Cardiac septum (tissue), 1 donor: ENCODE measurements around the gene SOX8. TPM values are rescaled to one million over a fixed set of nuclear protein-coding genes. Genes with fewer than 3 reads are reported as not detected.

Experiments used
- DNase-seq: peaks from one replicate; pipeline ENCODE4 v3.0.0-alpha.2; 2020; ENCODE audit warnings: low spot score
- intact Hi-C: fragments of 100-400 bp; cut with DNase I; formaldehyde crosslinking; loops from one replicate; pipeline ENCODE4 v1.14.0; 2022
- total RNA-seq: library from RNA; stranded (reverse); fragmentation: NEBNext Ultra II Directional; extraction: Animal tissue kit (Norgen Biotek cat#: 25700); gene quantifications from one replicate; pipeline ENCODE4 v1.2.1, GENCODE V29; 2021
- donor health status: DM: no; HTN: no; CAD: no.

SOX8 gene
- total RNA-seq, 1 donor from 2014 or later = 1.8 TPM

- intact Hi-C loops = no loop called here
- DNase-seq = no peak
These were observed 2.6 kb downstream of the SOX8 start for GRCh38 chr16:984121-984694.

DNA sequence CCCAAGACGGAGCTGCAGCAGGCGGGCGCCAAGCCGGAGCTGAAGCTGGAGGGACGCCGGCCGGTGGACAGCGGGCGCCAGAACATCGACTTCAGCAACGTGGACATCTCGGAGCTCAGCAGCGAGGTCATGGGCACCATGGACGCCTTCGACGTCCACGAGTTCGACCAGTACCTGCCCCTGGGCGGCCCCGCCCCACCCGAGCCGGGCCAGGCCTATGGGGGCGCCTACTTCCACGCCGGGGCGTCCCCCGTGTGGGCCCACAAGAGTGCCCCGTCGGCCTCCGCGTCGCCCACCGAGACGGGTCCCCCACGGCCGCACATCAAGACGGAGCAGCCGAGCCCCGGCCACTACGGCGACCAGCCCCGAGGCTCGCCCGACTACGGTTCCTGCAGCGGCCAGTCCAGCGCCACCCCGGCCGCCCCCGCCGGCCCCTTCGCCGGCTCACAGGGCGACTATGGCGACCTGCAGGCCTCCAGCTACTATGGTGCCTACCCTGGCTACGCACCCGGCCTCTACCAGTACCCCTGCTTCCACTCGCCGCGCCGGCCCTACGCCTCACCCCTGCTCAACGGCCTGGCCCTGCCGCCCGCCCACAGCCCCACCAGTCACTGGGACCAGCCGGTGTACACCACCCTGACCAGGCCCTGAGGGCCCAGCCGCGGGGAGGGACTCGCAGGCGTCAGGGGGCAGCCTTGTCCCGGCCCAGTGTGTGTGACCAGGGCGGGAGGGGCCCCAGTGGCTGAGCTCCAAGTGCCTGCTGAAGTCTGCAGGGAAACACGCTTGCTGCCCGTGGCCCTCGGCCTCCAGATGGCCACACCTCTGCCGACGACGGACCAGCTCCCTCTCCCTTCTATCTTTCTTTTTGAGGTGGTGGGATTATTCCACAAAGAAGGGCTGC is 3.4 kb downstream of the SOX8 start:
- intact Hi-C loops = no loop called here
- no peak for DNase-seq

DNA sequence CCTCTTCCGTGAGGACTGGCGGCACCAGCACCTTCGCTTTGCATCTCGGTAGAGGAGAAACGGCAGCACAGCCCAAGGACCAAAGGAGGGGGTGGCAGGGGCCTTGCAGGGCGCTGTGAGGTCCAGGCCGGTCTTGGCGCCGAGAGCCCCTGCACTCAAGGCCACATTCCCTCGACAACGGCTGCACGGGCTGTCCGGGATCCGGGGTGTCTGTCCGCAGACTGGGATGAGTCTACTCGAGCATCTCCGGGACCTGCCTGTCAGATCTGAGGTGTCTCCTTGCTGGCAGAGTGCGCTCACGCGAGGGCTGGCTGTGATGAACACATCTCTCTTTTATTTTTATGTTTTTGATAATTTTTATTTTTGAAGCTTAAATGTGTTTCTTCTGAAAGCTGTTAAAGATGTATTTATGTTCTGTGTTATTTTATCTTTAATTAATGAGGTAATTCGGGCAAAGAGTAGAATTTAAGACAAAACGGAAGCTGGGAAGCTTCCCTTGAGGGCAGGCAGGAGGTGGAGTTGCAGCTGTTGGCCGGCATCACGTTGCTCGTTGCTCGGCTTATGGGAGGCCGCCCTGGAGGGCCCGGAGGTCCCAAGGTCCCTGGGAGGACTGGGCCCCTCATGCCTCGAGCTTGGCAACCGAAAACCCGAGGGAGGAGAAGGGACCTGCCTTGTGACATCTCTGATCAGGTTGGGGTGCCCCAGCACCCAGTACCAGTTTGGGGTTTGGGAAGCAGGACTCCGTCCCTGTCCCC is 4.3 kb downstream of the SOX8 start:
- DNase-seq = no peak
- intact Hi-C loops = no loop called here

DNA sequence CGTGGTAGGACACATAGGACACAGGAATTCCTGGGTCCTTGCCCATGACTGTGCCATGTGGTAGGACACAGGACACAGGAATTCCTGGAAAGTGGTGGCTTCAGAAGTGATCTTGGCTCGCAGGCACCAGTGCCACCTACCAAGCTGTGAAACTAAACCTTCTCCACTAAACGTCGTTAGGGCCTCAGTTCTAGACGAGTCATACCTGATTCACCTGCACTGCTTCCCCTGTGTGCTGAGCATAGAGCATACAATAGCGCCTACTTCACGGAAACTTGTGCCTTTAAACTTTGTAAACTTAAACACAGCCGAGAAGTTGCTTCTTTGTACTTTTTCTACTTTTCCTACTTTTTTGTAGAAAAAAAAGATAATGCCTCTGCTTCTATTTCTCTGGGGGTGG is 4.8 kb downstream of the SOX8 start:
- intact Hi-C loops = no loop called here
- DNase-seq = no peak

DNA sequence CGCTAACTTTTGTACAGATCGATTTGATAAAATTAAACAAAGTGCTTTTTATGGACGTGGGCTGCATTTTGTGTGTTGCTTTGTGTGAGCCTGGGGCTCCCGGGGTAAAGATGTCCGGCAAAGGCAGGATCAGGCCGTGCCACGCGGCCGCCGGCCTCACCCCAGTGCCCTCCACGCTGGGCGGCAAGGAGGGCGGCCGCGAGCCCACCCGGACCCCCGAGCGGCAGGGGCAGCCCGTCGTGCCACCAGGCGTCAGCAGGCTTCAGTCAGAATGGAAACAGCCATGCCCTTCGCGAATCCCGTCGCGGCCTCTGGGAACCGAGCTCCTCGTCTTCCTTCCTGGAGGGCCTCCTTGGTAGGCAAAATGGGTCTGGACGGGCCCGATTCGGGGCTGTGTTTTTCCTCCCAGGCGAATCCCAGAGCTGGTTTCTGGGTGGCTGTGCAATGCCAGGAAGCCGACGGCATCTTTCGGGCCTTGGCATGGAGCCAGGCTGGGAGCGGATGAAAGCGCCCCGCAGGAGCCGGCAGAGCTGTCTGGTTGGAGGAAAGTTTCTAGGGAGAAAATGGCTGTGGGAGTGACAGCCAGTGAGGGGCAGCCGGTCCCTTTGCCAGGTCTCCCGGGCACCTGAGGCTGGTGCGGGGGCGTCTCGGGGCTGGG is 5.5 kb downstream of the SOX8 start:
- intact Hi-C loops = no loop called here
- DNase-seq = no peak

DNA sequence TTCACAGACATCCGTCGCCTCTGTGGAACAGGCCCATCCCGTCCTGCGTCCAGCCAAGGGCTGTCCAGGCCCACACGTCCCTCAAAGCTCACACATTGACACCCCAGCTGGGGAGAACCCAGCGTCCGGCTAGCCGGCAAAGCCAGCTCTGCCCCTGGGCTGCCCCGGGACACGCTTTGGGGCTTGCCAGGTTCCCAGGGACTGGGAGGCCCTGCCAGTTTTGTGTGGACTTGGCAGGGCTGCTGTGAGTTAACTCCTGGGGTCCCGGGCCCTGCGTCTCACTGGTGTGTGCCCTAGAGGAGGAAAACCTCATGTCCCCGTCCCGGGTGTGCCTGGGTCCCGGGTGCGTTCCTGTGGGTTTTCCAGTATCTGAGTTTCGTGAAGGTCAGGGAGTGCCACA is 6.3 kb downstream of the SOX8 start:
- intact Hi-C loops = no loop called here
- no peak for DNase-seq

GRCh38 chr16:988471-989353 is 7.1 kb downstream of the SOX8 start:
- intact Hi-C loops = no loop called here
- DNase-seq = no peak

- no peak for DNase-seq
- intact Hi-C loops = no loop called here
These were observed 7.8 kb downstream of the SOX8 start for GRCh38 chr16:989354-989814.

- DNase-seq = no peak
- intact Hi-C loops = no loop called here
These were observed 9.1 kb downstream of the SOX8 start for GRCh38 chr16:990516-991291.

DNA sequence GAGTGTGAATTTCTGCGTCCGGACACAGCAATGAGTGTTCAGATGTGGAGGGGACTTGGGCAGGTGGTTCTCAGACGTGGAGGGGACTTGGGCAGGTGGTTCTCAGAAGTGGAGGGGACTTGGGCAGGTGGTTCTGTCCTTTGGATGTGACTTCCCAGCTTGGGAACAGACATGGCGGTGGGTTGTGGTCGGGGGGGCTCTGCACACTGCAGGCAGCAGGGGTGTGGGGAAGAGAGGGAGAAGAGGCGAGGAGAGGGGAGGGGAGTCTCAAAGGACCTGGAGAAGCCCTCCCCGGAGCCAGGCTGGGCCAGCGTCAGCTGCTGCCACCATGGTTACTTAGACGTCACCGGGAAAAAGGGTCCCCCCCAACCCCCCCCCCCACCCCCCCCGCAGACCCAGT is 9.8 kb downstream of the SOX8 start:
- intact Hi-C loops = no loop called here
- DNase-seq = no peak

DNA sequence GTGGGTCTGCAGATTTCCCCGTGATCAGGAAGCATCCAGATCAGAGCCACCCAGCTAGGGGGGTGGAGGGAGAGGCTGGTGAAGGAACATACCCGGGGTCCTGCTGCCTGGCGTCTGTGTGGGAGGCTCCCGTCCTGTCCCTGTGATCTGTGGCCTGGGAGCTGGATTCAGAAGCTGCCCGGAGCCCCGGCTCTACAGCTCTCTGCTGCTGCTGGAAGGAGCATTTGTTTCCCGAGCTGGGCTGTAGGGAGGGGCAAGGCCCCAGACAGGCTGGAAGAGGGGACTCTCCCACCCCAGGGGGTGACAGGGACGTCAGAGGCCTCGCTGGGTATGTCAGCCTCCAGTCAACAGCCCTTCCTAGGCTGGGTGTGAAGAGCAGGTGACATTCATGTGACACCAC is 10.2 kb downstream of the SOX8 start:
- intact Hi-C loops = no loop called here

DNA sequence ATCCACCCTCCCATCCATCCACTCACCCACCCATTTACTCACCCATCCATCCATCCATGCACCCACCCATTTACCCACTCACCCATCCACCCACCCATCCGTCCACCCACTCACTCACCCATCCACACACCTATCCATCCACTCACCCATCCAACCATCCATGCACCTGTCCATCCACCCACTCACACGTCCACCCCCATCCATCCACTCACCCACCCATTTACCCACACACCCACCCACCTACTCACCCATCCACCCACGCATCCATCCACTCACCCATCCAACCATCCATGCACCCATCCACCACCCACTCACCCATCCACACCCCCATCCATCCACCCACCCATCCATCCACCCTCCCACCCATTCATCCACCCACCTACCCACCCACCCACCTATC is 12.2 kb downstream of the SOX8 start:
- intact Hi-C loops = no loop called here
- DNase-seq = no peak

More for the DNA sequence above, 10.2 kb downstream of the SOX8 start:
- DNase-seq = no peak

- intact Hi-C loops = no loop called here
These were observed 13.5 kb downstream of the SOX8 start for GRCh38 chr16:995087-995486.

DNA sequence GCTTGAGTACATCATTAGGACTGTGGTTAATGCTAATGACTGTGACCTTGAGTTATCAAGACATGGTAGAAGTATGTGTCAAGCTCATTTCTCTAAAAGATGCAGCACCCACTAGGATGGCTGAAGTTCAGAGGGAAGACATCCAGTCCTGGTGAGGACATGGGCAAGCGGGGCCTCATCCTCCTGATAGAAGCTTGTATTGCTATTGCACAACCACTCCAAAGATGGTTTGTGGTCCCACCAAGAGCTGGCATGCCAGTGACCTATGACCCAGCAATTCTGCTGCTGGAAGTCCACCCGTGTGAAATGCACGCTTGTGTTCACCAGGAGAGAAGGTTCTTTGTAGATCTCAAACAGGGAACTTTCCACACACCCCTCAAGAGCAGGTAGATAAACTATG is 14.2 kb downstream of the SOX8 start:
- intact Hi-C loops = no loop called here
- DNase-seq = no peak

More at GRCh38 chr16:995087-995486, 13.5 kb downstream of the SOX8 start:
- DNase-seq = no peak

DNA sequence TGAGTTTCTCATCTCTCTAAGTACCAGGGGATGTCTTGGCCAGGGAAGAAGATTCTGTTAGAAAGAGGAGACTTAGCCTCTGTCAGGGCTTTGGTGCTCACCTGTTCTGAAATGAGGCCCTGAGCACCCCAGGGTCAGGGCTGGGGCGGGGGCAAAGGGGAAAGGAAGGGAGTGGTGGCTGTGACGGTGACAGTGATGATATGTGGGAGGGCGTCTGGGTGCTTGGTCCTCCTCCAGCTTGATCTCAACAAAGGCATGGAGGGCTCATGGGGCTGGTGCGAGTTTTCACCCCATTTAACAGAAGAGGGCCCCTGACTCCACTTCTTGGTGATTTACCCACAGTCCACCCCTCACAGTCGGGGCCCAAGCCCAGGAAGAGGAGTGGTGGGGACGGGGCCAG is 15.1 kb downstream of the SOX8 start:
- DNase-seq = no peak
- intact Hi-C loops = no loop called here

DNA sequence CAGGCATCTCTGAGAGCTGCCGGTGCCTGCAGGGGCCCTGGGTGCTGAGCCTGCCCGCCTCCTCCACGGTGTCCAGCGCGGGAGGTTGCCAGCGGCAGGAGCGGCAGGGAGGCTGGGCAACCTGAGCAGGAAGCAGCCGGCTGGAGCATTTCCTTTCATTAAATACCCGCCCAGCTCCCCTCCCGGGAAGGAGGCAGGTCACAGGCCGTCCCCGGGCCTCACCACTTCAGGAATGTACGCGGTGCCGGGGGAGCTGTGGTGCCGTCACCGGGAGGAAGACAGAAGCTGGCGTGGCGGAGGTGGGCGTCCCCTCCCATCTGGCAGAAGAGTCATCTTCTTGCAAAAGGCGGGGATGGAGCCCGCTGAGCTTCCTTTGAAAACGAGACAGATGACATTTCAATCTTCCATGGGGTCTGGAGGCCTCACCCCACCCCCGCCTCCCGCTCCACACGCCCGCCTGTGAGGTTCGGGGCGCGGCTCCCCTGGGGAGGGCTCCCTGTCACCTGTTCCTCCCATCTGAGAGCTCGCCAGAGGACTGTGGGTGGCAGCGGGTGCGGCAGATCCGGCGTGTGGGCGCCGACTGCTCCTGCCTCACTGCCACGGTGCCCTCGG is 16.0 kb downstream of the SOX8 start:
- DNase-seq = no peak
- intact Hi-C loops = no loop called here

- DNase-seq = no peak
- intact Hi-C loops = no loop called here
These were observed 16.6 kb downstream of the SOX8 start for GRCh38 chr16:998211-998610.

DNA sequence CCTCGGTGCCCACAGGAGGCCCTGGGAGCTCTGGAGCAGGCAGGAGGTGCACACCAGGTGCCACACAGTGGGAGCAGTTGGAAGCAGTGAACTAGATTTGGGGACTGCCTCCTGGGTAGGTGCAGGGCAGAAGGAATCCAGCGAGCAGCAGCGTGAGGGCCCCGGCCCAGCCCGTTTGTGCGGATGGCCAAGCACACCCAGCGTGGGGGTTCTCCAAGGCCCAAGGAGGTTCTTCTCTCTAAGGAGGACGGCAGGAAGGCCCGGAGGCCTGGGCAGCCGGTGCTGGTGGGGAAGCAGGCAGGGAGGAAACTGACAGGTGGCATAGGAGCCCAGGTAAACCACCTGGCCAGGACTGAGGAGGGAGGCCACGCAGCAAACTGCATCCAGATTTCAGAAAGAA is 17.0 kb downstream of the SOX8 start:
- DNase-seq = no peak
- intact Hi-C loops = no loop called here
